HEK293 (cell line): Measurements from ENCODE around the gene CIB4.

ENCODE experiments used
- CTCF ChIA-PET: fragments of 350-600 bp; formaldehyde crosslinking; extraction: SDS; loops from one replicate; lab custom pipeline; 2021; ENCODE audit warnings: antibody characterized with exemption; lab: Yijun Ruan, JAX
- POLR2A ChIA-PET: fragments of 300-600 bp; formaldehyde crosslinking; extraction: SDS; loops from one replicate; lab custom pipeline; 2020; ENCODE audit warnings: antibody characterized with exemption, inconsistent platforms; lab: Yijun Ruan, JAX
- H3K27ac ChIP-seq: fragments of 200-500 bp; sonication (Bioruptor generic); 2 replicates; pipeline ENCODE4 v1.5.1; 2014; ENCODE audit warnings: low read depth, low read length, control low read depth, inconsistent platforms; ENCODE audit errors: extremely low read depth
- H3K36me3 ChIP-seq, 2 experiments: fragments of 200-500 bp in 1 of 2; sonication (Bioruptor generic) in 1 of 2; 1 replicate in 1 of 2; 2 replicates in 1 of 2; pipeline ENCODE4 v1.5.1; 2014 to 2017; ENCODE audit warnings: inconsistent platforms in 2 of 2, low read length in 2 of 2; ENCODE audit not compliant: control insufficient read depth in 2 of 2, insufficient read depth in 1 of 2
- H3K4me1 ChIP-seq: fragments of 200-500 bp; sonication (Bioruptor generic); 2 replicates; pipeline ENCODE4 v1.5.1; 2014; ENCODE audit warnings: mild to moderate bottlenecking, low read length, inconsistent platforms; ENCODE audit not compliant: control insufficient read depth, insufficient read depth
- H3K4me3 ChIP-seq: 2 replicates; pipeline ENCODE4 v1.5.1; 2011; ENCODE audit warnings: low read depth, mild to moderate bottlenecking, control low read depth, low read length, moderate library complexity
- H3K9me3 ChIP-seq: fragments of 200-500 bp; sonication (Bioruptor generic); 2 replicates; pipeline ENCODE4 v1.5.1; 2014; ENCODE audit warnings: low read depth, low read length, inconsistent platforms; ENCODE audit not compliant: control insufficient read depth, insufficient read depth
- ATF2 ChIP-seq: fragments of 450-650 bp; formaldehyde crosslinking; IDR thresholded peaks from 2 replicates; pipeline ENCODE4 v1.5.1; 2016; ENCODE audit warnings: missing biosample characterization, missing genetic modification characterization, low read depth
- FEZF1 ChIP-seq: fragments of 450-650 bp; formaldehyde crosslinking; IDR thresholded peaks from 2 replicates; pipeline ENCODE4 v1.5.1; 2016; ENCODE audit warnings: missing biosample characterization, missing genetic modification characterization
- HIC1 ChIP-seq: fragments of 450-650 bp; formaldehyde crosslinking; IDR thresholded peaks from 2 replicates; pipeline ENCODE4 v1.5.1; 2016; ENCODE audit warnings: missing biosample characterization, missing genetic modification characterization
- HOXA7 ChIP-seq: sonication (generic); formaldehyde crosslinking; IDR thresholded peaks from 2 replicates; pipeline ENCODE4 v1.8.1; 2022; ENCODE audit warnings: missing genetic modification reagents, borderline replicate concordance
- IKZF3 ChIP-seq: fragments of 450-650 bp; IDR thresholded peaks from 2 replicates; pipeline ENCODE4 v1.5.0; 2018; ENCODE audit warnings: missing biosample characterization, mild to moderate bottlenecking, missing genetic modification characterization, moderate library complexity
- KLF8 ChIP-seq: fragments of 450-650 bp; formaldehyde crosslinking; IDR thresholded peaks from 2 replicates; pipeline ENCODE4 v1.5.1; 2016; ENCODE audit warnings: missing biosample characterization, missing genetic modification characterization
- PATZ1 ChIP-seq: fragments of 450-650 bp; formaldehyde crosslinking; IDR thresholded peaks from 2 replicates; pipeline ENCODE4 v1.5.1; 2016; ENCODE audit warnings: missing biosample characterization, missing genetic modification characterization
- SCRT1 ChIP-seq: fragments of 450-650 bp; formaldehyde crosslinking; IDR thresholded peaks from 2 replicates; pipeline ENCODE4 v1.5.1; 2016; ENCODE audit warnings: missing biosample characterization, missing genetic modification characterization, borderline replicate concordance
- SCRT2 ChIP-seq: fragments of 450-650 bp; formaldehyde crosslinking; IDR thresholded peaks from 2 replicates; pipeline ENCODE4 v1.5.1; 2016; ENCODE audit warnings: missing biosample characterization, missing genetic modification characterization
- SETDB1 ChIP-seq: IDR thresholded peaks from one replicate; pipeline ENCODE4 v1.6.1; 2017; ENCODE audit warnings: mild to moderate bottlenecking, low read length, moderate library complexity, mixed read lengths; ENCODE audit not compliant: insufficient read length
- ZBTB1 ChIP-seq: fragments of 450-650 bp; formaldehyde crosslinking; IDR thresholded peaks from 2 replicates; pipeline ENCODE4 v1.5.1; 2016; ENCODE audit warnings: missing biosample characterization, missing genetic modification characterization
- ZFP69B ChIP-seq: fragments of 450-650 bp; formaldehyde crosslinking; IDR thresholded peaks from 2 replicates; pipeline ENCODE4 v1.5.1; 2016; ENCODE audit warnings: missing biosample characterization, missing genetic modification characterization
- ZNF354C ChIP-seq: fragments of 450-650 bp; formaldehyde crosslinking; IDR thresholded peaks from 2 replicates; pipeline ENCODE4 v1.5.1; 2016; ENCODE audit warnings: missing biosample characterization, missing genetic modification characterization, low read depth, borderline replicate concordance
- ZNF394 ChIP-seq: fragments of 450-650 bp; formaldehyde crosslinking; IDR thresholded peaks from 2 replicates; pipeline ENCODE4 v1.5.1; 2016; ENCODE audit warnings: missing biosample characterization, missing genetic modification characterization, mild to moderate bottlenecking, moderate library complexity, borderline replicate concordance
- ZNF529 ChIP-seq: fragments of 450-650 bp; formaldehyde crosslinking; IDR thresholded peaks from 2 replicates; pipeline ENCODE4 v1.5.1; 2017; ENCODE audit warnings: missing genetic modification characterization, missing biosample characterization; ENCODE audit not compliant: insufficient replicate concordance
- ZNF558 ChIP-seq: fragments of 450-650 bp; formaldehyde crosslinking; IDR thresholded peaks from 2 replicates; pipeline ENCODE4 v1.5.1; 2016; ENCODE audit warnings: missing biosample characterization, missing genetic modification characterization
- ZNF585B ChIP-seq: fragments of 450-650 bp; formaldehyde crosslinking; IDR thresholded peaks from 2 replicates; pipeline ENCODE4 v1.5.1; 2016; ENCODE audit warnings: missing biosample characterization, missing genetic modification characterization
- ZNF596 ChIP-seq: fragments of 450-650 bp; IDR thresholded peaks from 2 replicates; pipeline ENCODE4 v1.5.0; 2018; ENCODE audit warnings: missing biosample characterization, mild to moderate bottlenecking, missing genetic modification characterization, moderate library complexity
- ZNF600 ChIP-seq: fragments of 450-650 bp; formaldehyde crosslinking; IDR thresholded peaks from 2 replicates; pipeline ENCODE4 v1.5.1; 2016; ENCODE audit warnings: missing biosample characterization, missing genetic modification characterization
- ZNF610 ChIP-seq: fragments of 450-650 bp; formaldehyde crosslinking; IDR thresholded peaks from 2 replicates; pipeline ENCODE4 v1.5.1; 2016; ENCODE audit warnings: missing biosample characterization, missing genetic modification characterization, borderline replicate concordance
- ZNF621 ChIP-seq: fragments of 450-650 bp; formaldehyde crosslinking; IDR thresholded peaks from 2 replicates; pipeline ENCODE4 v1.5.1; 2017; ENCODE audit warnings: missing biosample characterization, missing genetic modification characterization
- ZNF623 ChIP-seq: fragments of 450-650 bp; formaldehyde crosslinking; IDR thresholded peaks from 2 replicates; pipeline ENCODE4 v1.5.1; 2016; ENCODE audit warnings: missing biosample characterization, missing genetic modification characterization
- ZNF624 ChIP-seq: fragments of 450-650 bp; formaldehyde crosslinking; IDR thresholded peaks from 2 replicates; pipeline ENCODE4 v1.5.1; 2017; ENCODE audit warnings: missing biosample characterization, missing genetic modification characterization
- ZNF626 ChIP-seq: fragments of 450-650 bp; sonication (Bioruptor Pico); formaldehyde crosslinking; IDR thresholded peaks from 2 replicates; pipeline ENCODE4 v1.5.1; 2018; ENCODE audit warnings: missing biosample characterization, missing genetic modification characterization, inconsistent platforms
- ZNF76 ChIP-seq: fragments of 450-650 bp; formaldehyde crosslinking; IDR thresholded peaks from 2 replicates; pipeline ENCODE4; 2016; ENCODE audit warnings: low read depth, missing biosample characterization, missing genetic modification characterization, borderline replicate concordance
- ZNF785 ChIP-seq: fragments of 450-650 bp; formaldehyde crosslinking; IDR thresholded peaks from 2 replicates; pipeline ENCODE4 v1.5.1; 2016; ENCODE audit warnings: missing biosample characterization, missing genetic modification characterization
- ZNF830 ChIP-seq: fragments of 450-650 bp; IDR thresholded peaks from 2 replicates; pipeline ENCODE4 v1.5.0; 2018; ENCODE audit warnings: missing biosample characterization, missing genetic modification characterization, low read depth, mild to moderate bottlenecking, moderate library complexity

CIB4 gene

GRCh38 chr2:26610504-26611335 is 30.4 kb downstream of the CIB4 start:
- peaks cover 6% of the 10 kb centered on the region; the same call in 1 of the 2 replicates for H3K4me1 ChIP-seq
- no peak overlapping the region for H3K27ac ChIP-seq
- H3K9me3 ChIP-seq: no peaks in the 10 kb centered on the region
- CTCF ChIA-PET: interaction anchor here (1.1 kb wide), 1 partner anchor 136 kb away, joined by 5 read pairs; no protein-coding TSS in a partner anchor
- no peaks in the 10 kb centered on the region for H3K36me3 ChIP-seq
- no peak overlapping the region for H3K4me3 ChIP-seq
- POLR2A ChIA-PET: no interaction called here
- TF ChIP-seq ZNF76: no peak
- no peak for TF ChIP-seq ZNF558 (tag by site-specific recombination)
- no peak for TF ChIP-seq ZBTB1 (tag by site-specific recombination)
- no peak for TF ChIP-seq SETDB1
- TF ChIP-seq SCRT2 (tag by site-specific recombination): no peak
- TF ChIP-seq HIC1: no peak
- TF ChIP-seq ZNF610: no peak
- no peak for TF ChIP-seq KLF8 (tag by site-specific recombination)

GRCh38 chr2:26609839-26610277 is 31.3 kb downstream of the CIB4 start:
- Histone ChIP-seq H3K27ac (no peak overlapping the region), H3K4me3 (no peak overlapping the region), H3K36me3 (no peaks in the 10 kb centered on the region), H3K4me1 (peaks cover 6% of the 10 kb centered on the region; the same call in 1 of the 2 replicates), H3K9me3 (no peaks in the 10 kb centered on the region)
- CTCF ChIA-PET: interaction anchor here (0.7 to 1.7 kb wide), 2 partner anchors 37 to 135 kb away, joined by 3 to 7 read pairs; no protein-coding TSS in a partner anchor
- POLR2A ChIA-PET: no interaction called here
- TF ChIP-seq ZNF529 (tag by site-specific recombination) (no peak), ZNF623 (tag by site-specific recombination) (no peak), ZNF785 (tag by site-specific recombination) (no peak), ZNF354C (no peak)
- TF ChIP-seq, all 188 proteins: peak for 0

- Histone ChIP-seq H3K4me1 (peaks cover 6% of the 10 kb centered on the region; the same call in 1 of the 2 replicates), H3K36me3 (no peaks in the 10 kb centered on the region), H3K27ac (no peak overlapping the region), H3K4me3 (no peak overlapping the region), H3K9me3 (no peaks in the 10 kb centered on the region)
- ChIA-PET POLR2A (no interaction called here), CTCF (interaction anchor here (0.7 to 1.7 kb wide), 2 partner anchors 38 to 136 kb away, joined by 3 to 7 read pairs; no protein-coding TSS in a partner anchor)
- no peak for TF ChIP-seq ZNF830 (tag by site-specific recombination)
- TF ChIP-seq ZNF585B (tag by site-specific recombination): no peak
- TF ChIP-seq SCRT1: no peak
- TF ChIP-seq ZNF76: no peak
- TF ChIP-seq ZNF624 (tag by site-specific recombination): no peak
- TF ChIP-seq ZNF600 (tag by site-specific recombination): no peak
- no peak for TF ChIP-seq PATZ1 (tag by site-specific recombination)
- TF ChIP-seq ATF2 (tag by site-specific recombination): no peak
- no peak for TF ChIP-seq ZNF596
- TF ChIP-seq ZNF394 (tag by site-specific recombination): no peak
- no peak for TF ChIP-seq HOXA7
- TF ChIP-seq ZNF621 (tag by site-specific recombination): no peak
- TF ChIP-seq IKZF3 (tag by site-specific recombination): no peak
- TF ChIP-seq FEZF1 (tag by site-specific recombination): no peak
- no peak for TF ChIP-seq ZNF626 (tag by site-specific recombination)
- no peak for TF ChIP-seq ZFP69B
Measured at GRCh38 chr2:26609205-26609631, 31.9 kb downstream of the CIB4 start.
